Liver (tissue), 9 donors: ENCODE data around the gene TUNAR. TPM values are rescaled to one million over a fixed set of nuclear protein-coding genes. Genes with fewer than 3 reads are reported as not detected.

ENCODE experiments used
- DNase-seq: peaks from one replicate; pipeline ENCODE4 v3.0.0-alpha.2; 2017; ENCODE audit warnings: low spot score
- H3K27ac ChIP-seq, 2 donors: one replicate each; pipeline ENCODE4 v1.7.0; 2013; ENCODE audit warnings: inconsistent platforms in 2 of 2, low read length in 2 of 2, control low read depth in 1 of 2, low read depth in 1 of 2, mild to moderate bottlenecking in 1 of 2
- H3K27me3 ChIP-seq, 4 donors: one replicate each; pipeline versions ENCODE4 v1.6.1 to v1.7.0; 2013; ENCODE audit warnings: low read length in 3 of 4, inconsistent platforms in 1 of 4, mild to moderate bottlenecking in 1 of 4, moderate library complexity in 1 of 4; ENCODE audit not compliant: control insufficient read depth in 4 of 4, insufficient read depth in 4 of 4
- H3K36me3 ChIP-seq, 4 donors: one replicate each; pipeline versions ENCODE4 v1.6.1 to v1.7.0; 2013; ENCODE audit warnings: low read length in 3 of 4, mild to moderate bottlenecking in 3 of 4, low read depth in 1 of 4, moderate library complexity in 1 of 4; ENCODE audit not compliant: control insufficient read depth in 4 of 4, insufficient read depth in 3 of 4
- H3K4me1 ChIP-seq, 4 donors: one replicate each; pipeline versions ENCODE4 v1.6.1 to v1.7.0; 2013; ENCODE audit warnings: low read length in 3 of 4, mild to moderate bottlenecking in 3 of 4, moderate library complexity in 1 of 4; ENCODE audit not compliant: control insufficient read depth in 4 of 4, insufficient read depth in 4 of 4
- H3K4me3 ChIP-seq, 3 donors: one replicate each; pipeline versions ENCODE4 v1.6.1 to v1.7.0; 2013; ENCODE audit warnings: low read length in 3 of 3, control low read depth in 1 of 3, low read depth in 1 of 3, mild to moderate bottlenecking in 1 of 3
- H3K9ac ChIP-seq, 2 donors: one replicate each; pipeline ENCODE4 v1.7.0; 2013; ENCODE audit warnings: low read length in 2 of 2, mild to moderate bottlenecking in 2 of 2, moderate library complexity in 2 of 2, control low read depth in 1 of 2, low read depth in 1 of 2
- H3K9me3 ChIP-seq, 4 donors: one replicate each; pipeline versions ENCODE4 v1.6.1 to v1.7.0; 2013; ENCODE audit warnings: low read length in 3 of 4; ENCODE audit not compliant: control insufficient read depth in 4 of 4
- EGR1 ChIP-seq, 2 donors: IDR thresholded peaks; 2 replicates each; pipeline ENCODE4 v1.6.1; 2016 to 2018; ENCODE audit warnings: antibody characterized with exemption in 2 of 2, low read depth in 2 of 2
- FOXA1 ChIP-seq: IDR thresholded peaks from 2 replicates; pipeline ENCODE4 v1.6.1; 2016; ENCODE audit warnings: antibody characterized with exemption
- FOXA2 ChIP-seq: IDR thresholded peaks from 2 replicates; pipeline ENCODE4 v1.6.1; 2016; ENCODE audit warnings: antibody characterized with exemption
- GABPA ChIP-seq, 2 donors: IDR thresholded peaks in 1 of 2; conservative IDR thresholded peaks in 1 of 2; 2 replicates each; pipeline ENCODE4 v1.6.1; 2016; ENCODE audit warnings: antibody characterized with exemption in 2 of 2, mild to moderate bottlenecking in 1 of 2, moderate library complexity in 1 of 2
- HNF4A ChIP-seq, 2 donors: conservative IDR thresholded peaks; 2 replicates each; pipeline ENCODE4 v1.6.1; 2016; ENCODE audit warnings: antibody characterized with exemption in 2 of 2, mild to moderate bottlenecking in 2 of 2
- HNF4G ChIP-seq: IDR thresholded peaks from 2 replicates; pipeline ENCODE4 v1.6.1; 2016; ENCODE audit warnings: antibody characterized with exemption
- JUND ChIP-seq, 2 donors: IDR thresholded peaks; 2 replicates each; pipeline ENCODE4 v1.6.1; 2016; ENCODE audit warnings: antibody characterized with exemption in 2 of 2
- NR2F2 ChIP-seq: IDR thresholded peaks from 2 replicates; pipeline ENCODE4 v1.6.1; 2016; ENCODE audit warnings: antibody characterized with exemption
- RAD21 ChIP-seq, 2 donors: IDR thresholded peaks; 2 replicates each; pipeline ENCODE4 v1.6.1; 2016; ENCODE audit warnings: antibody characterized with exemption in 2 of 2, mild to moderate bottlenecking in 2 of 2
- RXRA ChIP-seq, 2 donors: IDR thresholded peaks; 2 replicates each; pipeline ENCODE4 v1.6.1; 2017 to 2018; ENCODE audit warnings: antibody characterized with exemption in 2 of 2, mild to moderate bottlenecking in 1 of 2
- SP1 ChIP-seq: IDR thresholded peaks from 2 replicates; pipeline ENCODE4 v1.6.1; 2018; ENCODE audit warnings: antibody characterized with exemption, mild to moderate bottlenecking
- TAF1 ChIP-seq: conservative IDR thresholded peaks from 2 replicates; pipeline ENCODE4 v1.6.1; 2016; ENCODE audit warnings: antibody characterized with exemption, mild to moderate bottlenecking
- YY1 ChIP-seq: IDR thresholded peaks from 2 replicates; pipeline ENCODE4 v1.6.1; 2016; ENCODE audit warnings: antibody characterized with exemption, mild to moderate bottlenecking
- WGBS: extraction: QIAGEN DNeasy Blood & Tissue Kit; methylation state at CpG from one replicate; pipeline ENCODE4 v1.1.7; 2013; 5-methylcytosine and 5-hydroxymethylcytosine counted together
- polyA plus RNA-seq, 2 donors: library from polyadenylated mRNA; stranded (reverse) in 1 of 2; unstranded in 1 of 2; fragments of 200-250 nt in 1 of 2; fragments of >200 nt in 1 of 2; fragmentation: Nextera tagmentation in 1 of 2; extraction: Ambion mirVana in 1 of 2; gene quantifications; one replicate each; pipeline versions ENCODE4 v1.2.1 to v1.2.3, GENCODE V29; 2013 to 2015
- total RNA-seq, 2 donors: library from RNA; depleted of rRNA; stranded (reverse); fragments of >200 nt; gene quantifications; one replicate each; pipeline ENCODE4 v1.2.3, GENCODE V29; 2014
- TF ChIP-seq, protein P1 (sequence below): IDR thresholded peaks from 2 replicates; pipeline ENCODE4 v1.6.1; 2016; ENCODE audit warnings: antibody characterized with exemption
- TF ChIP-seq, protein P2 (sequence below): IDR thresholded peaks from 2 replicates; pipeline ENCODE4 v1.6.1; 2016; ENCODE audit warnings: antibody characterized with exemption
- TF ChIP-seq, protein P3 (sequence below): fragments of 150-350 bp; IDR thresholded peaks from 2 replicates; pipeline ENCODE4 v1.5.1; 2017; ENCODE audit warnings: improper control_type of control experiment, low read depth, low read length; ENCODE audit not compliant: missing input control
- TF ChIP-seq, protein P4 (sequence below): IDR thresholded peaks from 2 replicates; pipeline ENCODE4 v1.6.1; 2016; ENCODE audit warnings: antibody characterized with exemption
- TF ChIP-seq, protein P5 (sequence below): IDR thresholded peaks from 2 replicates; pipeline ENCODE4 v1.6.1; 2016; ENCODE audit warnings: antibody characterized with exemption, mild to moderate bottlenecking
- donor health status: healthy.
- donor health status: healthy.
- donor health status: healthy.
- donor health status: healthy.
- donor health status: healthy.

The TUNAR gene
- total and polyA plus RNA-seq, 4 donors = 0.14 TPM; not detected in 3

DNA sequence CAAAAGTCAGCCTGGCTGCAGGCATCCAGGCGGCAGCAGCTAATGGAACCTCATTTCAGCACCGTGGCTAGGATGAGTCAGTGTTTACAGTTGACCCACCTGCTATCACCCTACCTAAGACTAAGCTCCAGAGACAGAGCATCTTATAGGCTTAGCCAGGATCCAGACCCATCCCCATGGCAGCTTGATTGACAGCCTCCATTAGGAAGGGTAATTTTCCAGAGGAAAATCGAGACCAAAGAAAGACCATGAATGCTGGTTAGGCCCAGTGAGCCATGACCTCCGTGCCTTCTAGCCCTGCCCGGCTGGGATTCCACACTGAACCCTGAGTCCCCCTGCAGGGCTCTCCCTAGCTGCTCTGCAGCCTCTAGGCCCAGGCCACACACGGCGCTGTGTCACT is 38.7 kb downstream of the TUNAR start:
- H3K27me3 ChIP-seq = peaks cover 0 to 8% (median 0%) of the 10 kb centered on the region in 4 donors
- TF ChIP-seq RAD21 (IDR thresholded peaks at IDR 0.05) (no peak), YY1 (no peak), JUND (IDR thresholded peaks at IDR 0.05) (no peak), GABPA (IDR thresholded peaks at IDR 0.05 in 1 of 2, conservative IDR thresholded peaks at IDR 0.05 in 1 of 2) (no peak), EGR1 (IDR thresholded peaks at IDR 0.05; ENCODE audit: low read depth in 2 of 2) (no peak), FOXA1 (no peak)
- TF ChIP-seq, protein P1, sequence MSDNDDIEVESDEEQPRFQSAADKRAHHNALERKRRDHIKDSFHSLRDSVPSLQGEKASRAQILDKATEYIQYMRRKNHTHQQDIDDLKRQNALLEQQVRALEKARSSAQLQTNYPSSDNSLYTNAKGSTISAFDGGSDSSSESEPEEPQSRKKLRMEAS = no peak
- TF ChIP-seq, protein P2, sequence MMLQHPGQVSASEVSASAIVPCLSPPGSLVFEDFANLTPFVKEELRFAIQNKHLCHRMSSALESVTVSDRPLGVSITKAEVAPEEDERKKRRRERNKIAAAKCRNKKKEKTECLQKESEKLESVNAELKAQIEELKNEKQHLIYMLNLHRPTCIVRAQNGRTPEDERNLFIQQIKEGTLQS = no peak
- no peak overlapping the region for H3K9ac ChIP-seq
- no peak overlapping the region for H3K4me3 ChIP-seq
- H3K27ac ChIP-seq = no peak overlapping the region
- H3K36me3 ChIP-seq = no peaks in the 10 kb centered on the region
- no peak for DNase-seq
- H3K9me3 ChIP-seq = no peaks in the 10 kb centered on the region
- no peaks in the 10 kb centered on the region for H3K4me1 ChIP-seq
- 48% methylated on average over 7 of the region's 7 CpGs for WGBS

DNA sequence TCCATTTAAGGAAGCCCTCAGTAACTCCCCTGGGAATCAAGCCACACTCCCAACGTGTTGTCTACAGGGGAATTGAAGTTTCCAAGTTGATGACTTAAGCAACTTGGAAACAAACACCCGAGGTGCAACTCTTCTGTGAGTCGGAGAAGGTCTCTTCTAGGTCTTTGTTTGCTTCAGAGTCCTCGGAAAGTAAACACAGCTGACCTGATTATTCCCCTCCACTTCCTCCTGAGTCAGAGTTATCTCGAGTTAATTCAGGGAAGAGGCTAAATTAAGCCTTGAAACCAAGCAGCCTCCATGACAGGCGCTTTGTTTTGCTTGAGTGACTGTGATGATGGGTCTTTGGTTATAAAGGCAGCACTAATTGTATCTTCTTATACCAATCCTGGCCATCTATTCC is 41.8 kb downstream of the TUNAR start:
- no peaks in the 10 kb centered on the region for H3K4me1 ChIP-seq
- no peaks in the 10 kb centered on the region for H3K9me3 ChIP-seq
- H3K27ac ChIP-seq = no peak overlapping the region
- 7% methylated on average over 6 of the region's 6 CpGs for WGBS
- no peak overlapping the region for H3K4me3 ChIP-seq
- DNase-seq = no peak
- H3K9ac ChIP-seq = no peak overlapping the region
- peaks cover 0 to 4% (median 0%) of the 10 kb centered on the region in 4 donors for H3K27me3 ChIP-seq
- no peak for TF ChIP-seq HNF4G
- no peak for TF ChIP-seq SP1
- no peak for TF ChIP-seq HNF4A (conservative IDR thresholded peaks at IDR 0.05)
- TF ChIP-seq FOXA2 = no peak
- TF ChIP-seq, protein P3, sequence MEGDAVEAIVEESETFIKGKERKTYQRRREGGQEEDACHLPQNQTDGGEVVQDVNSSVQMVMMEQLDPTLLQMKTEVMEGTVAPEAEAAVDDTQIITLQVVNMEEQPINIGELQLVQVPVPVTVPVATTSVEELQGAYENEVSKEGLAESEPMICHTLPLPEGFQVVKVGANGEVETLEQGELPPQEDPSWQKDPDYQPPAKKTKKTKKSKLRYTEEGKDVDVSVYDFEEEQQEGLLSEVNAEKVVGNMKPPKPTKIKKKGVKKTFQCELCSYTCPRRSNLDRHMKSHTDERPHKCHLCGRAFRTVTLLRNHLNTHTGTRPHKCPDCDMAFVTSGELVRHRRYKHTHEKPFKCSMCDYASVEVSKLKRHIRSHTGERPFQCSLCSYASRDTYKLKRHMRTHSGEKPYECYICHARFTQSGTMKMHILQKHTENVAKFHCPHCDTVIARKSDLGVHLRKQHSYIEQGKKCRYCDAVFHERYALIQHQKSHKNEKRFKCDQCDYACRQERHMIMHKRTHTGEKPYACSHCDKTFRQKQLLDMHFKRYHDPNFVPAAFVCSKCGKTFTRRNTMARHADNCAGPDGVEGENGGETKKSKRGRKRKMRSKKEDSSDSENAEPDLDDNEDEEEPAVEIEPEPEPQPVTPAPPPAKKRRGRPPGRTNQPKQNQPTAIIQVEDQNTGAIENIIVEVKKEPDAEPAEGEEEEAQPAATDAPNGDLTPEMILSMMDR = no peak
- no peak for TF ChIP-seq FOXA1
- TF ChIP-seq JUND (IDR thresholded peaks at IDR 0.05) = no peak
- TF ChIP-seq EGR1 (IDR thresholded peaks at IDR 0.05; ENCODE audit: low read depth in 2 of 2) = no peak
- no peak for TF ChIP-seq TAF1
- no peak for TF ChIP-seq YY1
- TF ChIP-seq GABPA (IDR thresholded peaks at IDR 0.05 in 1 of 2, conservative IDR thresholded peaks at IDR 0.05 in 1 of 2) = no peak
- TF ChIP-seq, protein P4, sequence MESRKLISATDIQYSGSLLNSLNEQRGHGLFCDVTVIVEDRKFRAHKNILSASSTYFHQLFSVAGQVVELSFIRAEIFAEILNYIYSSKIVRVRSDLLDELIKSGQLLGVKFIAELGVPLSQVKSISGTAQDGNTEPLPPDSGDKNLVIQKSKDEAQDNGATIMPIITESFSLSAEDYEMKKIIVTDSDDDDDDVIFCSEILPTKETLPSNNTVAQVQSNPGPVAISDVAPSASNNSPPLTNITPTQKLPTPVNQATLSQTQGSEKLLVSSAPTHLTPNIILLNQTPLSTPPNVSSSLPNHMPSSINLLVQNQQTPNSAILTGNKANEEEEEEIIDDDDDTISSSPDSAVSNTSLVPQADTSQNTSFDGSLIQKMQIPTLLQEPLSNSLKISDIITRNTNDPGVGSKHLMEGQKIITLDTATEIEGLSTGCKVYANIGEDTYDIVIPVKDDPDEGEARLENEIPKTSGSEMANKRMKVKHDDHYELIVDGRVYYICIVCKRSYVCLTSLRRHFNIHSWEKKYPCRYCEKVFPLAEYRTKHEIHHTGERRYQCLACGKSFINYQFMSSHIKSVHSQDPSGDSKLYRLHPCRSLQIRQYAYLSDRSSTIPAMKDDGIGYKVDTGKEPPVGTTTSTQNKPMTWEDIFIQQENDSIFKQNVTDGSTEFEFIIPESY = no peak
- TF ChIP-seq, protein P5, sequence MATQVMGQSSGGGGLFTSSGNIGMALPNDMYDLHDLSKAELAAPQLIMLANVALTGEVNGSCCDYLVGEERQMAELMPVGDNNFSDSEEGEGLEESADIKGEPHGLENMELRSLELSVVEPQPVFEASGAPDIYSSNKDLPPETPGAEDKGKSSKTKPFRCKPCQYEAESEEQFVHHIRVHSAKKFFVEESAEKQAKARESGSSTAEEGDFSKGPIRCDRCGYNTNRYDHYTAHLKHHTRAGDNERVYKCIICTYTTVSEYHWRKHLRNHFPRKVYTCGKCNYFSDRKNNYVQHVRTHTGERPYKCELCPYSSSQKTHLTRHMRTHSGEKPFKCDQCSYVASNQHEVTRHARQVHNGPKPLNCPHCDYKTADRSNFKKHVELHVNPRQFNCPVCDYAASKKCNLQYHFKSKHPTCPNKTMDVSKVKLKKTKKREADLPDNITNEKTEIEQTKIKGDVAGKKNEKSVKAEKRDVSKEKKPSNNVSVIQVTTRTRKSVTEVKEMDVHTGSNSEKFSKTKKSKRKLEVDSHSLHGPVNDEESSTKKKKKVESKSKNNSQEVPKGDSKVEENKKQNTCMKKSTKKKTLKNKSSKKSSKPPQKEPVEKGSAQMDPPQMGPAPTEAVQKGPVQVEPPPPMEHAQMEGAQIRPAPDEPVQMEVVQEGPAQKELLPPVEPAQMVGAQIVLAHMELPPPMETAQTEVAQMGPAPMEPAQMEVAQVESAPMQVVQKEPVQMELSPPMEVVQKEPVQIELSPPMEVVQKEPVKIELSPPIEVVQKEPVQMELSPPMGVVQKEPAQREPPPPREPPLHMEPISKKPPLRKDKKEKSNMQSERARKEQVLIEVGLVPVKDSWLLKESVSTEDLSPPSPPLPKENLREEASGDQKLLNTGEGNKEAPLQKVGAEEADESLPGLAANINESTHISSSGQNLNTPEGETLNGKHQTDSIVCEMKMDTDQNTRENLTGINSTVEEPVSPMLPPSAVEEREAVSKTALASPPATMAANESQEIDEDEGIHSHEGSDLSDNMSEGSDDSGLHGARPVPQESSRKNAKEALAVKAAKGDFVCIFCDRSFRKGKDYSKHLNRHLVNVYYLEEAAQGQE = no peak
- no peak for TF ChIP-seq RXRA (IDR thresholded peaks at IDR 0.05)
- TF ChIP-seq, protein P1 = no peak
- no peak for TF ChIP-seq RAD21 (IDR thresholded peaks at IDR 0.05)
- no peak for TF ChIP-seq NR2F2
- TF ChIP-seq, protein P2 = no peak
- H3K36me3 ChIP-seq = no peaks in the 10 kb centered on the region
